Measurements from ENCODE around the gene RPS5.

GRCh38 chr19:58416604-58417003 lies 29.5 kb downstream of the RPS5 start:
- TF ChIP-seq EZH2phosphoT487 (IDR thresholded peaks at IDR 0.05; ENCODE audit: borderline replicate concordance): no peak
- no peak for TF ChIP-seq CTCF (IDR thresholded peaks at IDR 0.05 in 2 of 3, conservative IDR thresholded peaks at IDR 0.05 in 1 of 3; ENCODE audit: borderline replicate concordance in 1 of 3, insufficient read depth in 1 of 3, low read depth in 2 of 3, low read length in 2 of 3)
- no peak for TF ChIP-seq EZH2 (IDR thresholded peaks at IDR 0.05)
- TF ChIP-seq POLR2AphosphoS5 (IDR thresholded peaks at IDR 0.05; ENCODE audit: low read depth, low read length): no peak
- no peak for TF ChIP-seq SP1 (IDR thresholded peaks at IDR 0.05; ENCODE audit: low read depth)
- TF ChIP-seq FOSL1 (IDR thresholded peaks at IDR 0.05; ENCODE audit: low read depth): no peak
- no peak for TF ChIP-seq POLR2A (IDR thresholded peaks at IDR 0.05; ENCODE audit: borderline replicate concordance, extremely low read depth, insufficient read depth, insufficient read length)
- no peak for TF ChIP-seq REST (IDR thresholded peaks at IDR 0.05; ENCODE audit: low read depth)
- no peak for TF ChIP-seq ZNF274 (IDR thresholded peaks at IDR 0.05; ENCODE audit: low read depth, low read length)
- no peak for TF ChIP-seq YY1 (IDR thresholded peaks at IDR 0.05; ENCODE audit: extremely low read depth, insufficient replicate concordance, low read depth, low read length)
- TF ChIP-seq ZBTB33 (IDR thresholded peaks at IDR 0.05; ENCODE audit: extremely low read depth, insufficient replicate concordance, low read length): no peak
